AG10803 (cell line): ENCODE results near the gene ATP6V0D1.

Experiments used
- DNase-seq: peaks from one replicate; pipeline ENCODE4 v3.0.0; 2010; ENCODE audit warnings: low read depth
- H3K4me3 ChIP-seq: 2 replicates; pipeline ENCODE4 v1.5.1; 2011; ENCODE audit warnings: mild to moderate bottlenecking, low read length, control low read depth
- CTCF ChIP-seq: conservative IDR thresholded peaks from 2 replicates; pipeline ENCODE4 v1.5.1; 2011; ENCODE audit warnings: mild to moderate bottlenecking, low read length, control low read depth, inconsistent platforms

Gene ATP6V0D1

GRCh38 chr16:67397036-67397801 lies 83.7 kb downstream of the ATP6V0D1 start:
- no peak overlapping the region for H3K4me3 ChIP-seq
- DNase-seq = no peak
- TF ChIP-seq CTCF = no peak

GRCh38 chr16:67396159-67397035 lies 84.6 kb downstream of the ATP6V0D1 start:
- no peak overlapping the region for H3K4me3 ChIP-seq
- DNase-seq = peak; percentile 81
- no peak for TF ChIP-seq CTCF

- TF ChIP-seq CTCF = no peak
- H3K4me3 ChIP-seq = no peak overlapping the region
- DNase-seq = no peak
Measured at GRCh38 chr16:67395458-67396158, 85.3 kb downstream of the ATP6V0D1 start.

DNA sequence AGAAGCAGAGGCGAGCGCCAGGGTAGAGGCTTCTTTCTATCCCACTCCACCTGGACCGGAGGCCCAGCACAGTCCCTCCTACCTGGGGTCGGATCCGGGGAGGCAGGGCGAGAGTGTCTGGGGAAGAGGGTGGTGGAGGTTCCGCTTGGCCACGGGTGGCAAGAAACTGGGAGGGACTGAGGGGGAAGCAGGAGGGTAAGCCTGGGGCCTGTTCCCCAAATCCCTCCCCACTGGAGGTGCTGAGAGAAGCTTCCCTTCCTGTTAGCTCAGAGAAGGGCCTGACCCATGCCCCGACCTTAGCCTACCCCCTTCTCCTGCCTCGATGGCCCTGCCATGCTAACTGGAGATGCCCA lies 85.9 kb downstream of the ATP6V0D1 start:
- no peak for TF ChIP-seq CTCF
- no peak for DNase-seq
- H3K4me3 ChIP-seq = no peak overlapping the region

DNA sequence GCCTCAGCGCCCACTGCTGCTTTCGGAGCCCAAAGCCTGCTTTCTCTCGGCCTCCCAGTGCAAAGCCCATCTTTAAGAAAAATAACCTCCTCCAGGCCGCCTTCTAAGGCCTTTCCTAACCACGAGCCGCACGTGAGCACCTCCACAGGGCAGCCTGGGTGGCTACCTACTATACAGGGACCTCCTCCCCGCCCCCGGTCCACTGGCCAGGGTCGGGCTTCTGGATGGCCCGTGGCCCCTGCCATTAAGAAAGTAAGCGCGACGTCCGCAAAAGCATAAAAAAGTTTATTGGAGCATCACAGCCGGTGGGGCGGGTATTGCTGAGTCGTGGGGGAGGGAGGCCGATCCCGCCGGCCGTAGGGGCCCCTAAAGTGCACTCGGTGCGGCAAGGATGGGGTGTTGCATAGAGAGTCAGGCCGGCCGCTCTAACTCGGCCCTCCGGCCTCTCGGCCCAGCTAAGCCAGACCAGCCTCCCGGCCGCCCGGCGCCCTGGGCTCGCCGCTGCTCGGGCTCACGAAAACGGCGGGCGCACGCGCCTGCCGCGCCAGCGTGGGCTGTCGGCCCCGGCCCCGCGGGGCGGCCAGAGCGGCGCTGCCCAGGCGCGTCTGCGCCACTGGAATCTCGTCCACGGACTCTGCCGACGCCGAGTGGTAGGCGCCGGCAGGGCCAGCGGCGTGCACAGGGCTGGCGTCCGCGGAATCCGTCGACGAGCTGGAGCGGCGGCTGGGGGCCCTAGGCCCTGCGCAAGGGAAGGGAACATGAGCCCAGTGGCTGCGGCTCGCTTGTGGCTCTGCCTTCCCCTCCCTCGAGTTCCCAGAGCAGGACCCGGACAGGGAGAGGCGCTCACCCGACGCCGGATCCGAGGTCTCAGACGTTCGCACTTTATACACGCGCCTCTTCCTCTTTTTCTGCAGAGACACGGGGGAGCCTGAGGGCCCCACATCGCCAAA lies 86.5 kb downstream of the ATP6V0D1 start:
- no peak for DNase-seq
- H3K4me3 ChIP-seq = no peak overlapping the region
- TF ChIP-seq CTCF = no peak

DNA sequence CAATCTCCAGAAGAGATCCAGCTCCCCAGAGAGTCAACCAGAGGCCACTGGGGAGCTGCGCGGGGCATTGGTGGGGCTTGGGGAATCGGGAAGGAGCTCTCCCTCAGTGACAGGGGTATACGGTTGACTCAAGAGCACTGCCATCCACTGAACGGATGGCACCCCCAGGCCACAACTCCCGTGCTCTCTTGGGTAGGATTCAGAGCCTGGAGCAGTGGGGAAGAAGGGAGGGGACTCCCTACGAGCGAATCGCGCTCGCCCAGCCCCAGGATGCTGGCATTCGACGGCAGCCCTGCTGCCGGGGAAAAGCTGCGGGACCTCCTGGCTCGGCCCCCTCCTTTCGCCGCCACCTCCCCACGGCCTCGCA lies 87.2 kb downstream of the ATP6V0D1 start:
- TF ChIP-seq CTCF = no peak
- DNase-seq = no peak
- peak overlapping the region; percentile 39 for H3K4me3 ChIP-seq
